PC-9 (cell line): ENCODE results near the gene MED22. TPM values are rescaled to one million over a fixed set of nuclear protein-coding genes. Genes with fewer than 3 reads are reported as not detected.

Source experiments
- BruUV-seq: library from RNA; stranded (reverse); fragments of 400-500 nt; replicated peaks from 2 replicates; lab custom pipeline; 2021; lab: Mats Ljungman, UMichigan
- CTCF ChIA-PET: fragments of 300-600 bp; sonication (Branson Sonifier 250); formaldehyde crosslinking; loops from one replicate; lab custom pipeline; 2022; ENCODE audit warnings: antibody characterized with exemption; lab: Charles Lee
- POLR2A ChIA-PET: fragments of 300-600 bp; sonication (Branson Sonifier 250); formaldehyde crosslinking; loops from one replicate; lab custom pipeline; 2022; ENCODE audit warnings: antibody characterized with exemption; ENCODE audit not compliant: unreplicated experiment; lab: Charles Lee
- DNase-seq, 2 experiments: peaks; one replicate each; pipeline versions ENCODE4 v3.0.0 to v3.0.0-alpha.2; 2015 to 2022; ENCODE audit warnings: mixed read lengths in 1 of 2
- H2AFZ ChIP-seq: fragments of 200-600 bp; sonication (generic); 2 replicates; pipeline ENCODE4 v1.8.1; 2017; ENCODE audit warnings: antibody characterized with exemption
- H3F3A ChIP-seq: fragments of 200-600 bp; sonication (generic); 2 replicates; pipeline ENCODE4 v1.8.1; 2017; ENCODE audit warnings: antibody characterized with exemption, mild to moderate bottlenecking, low read depth; ENCODE audit not compliant: insufficient read depth
- H3K27ac ChIP-seq: fragments of 200-600 bp; sonication (generic); 2 replicates; pipeline ENCODE4 v1.6.1; 2016; ENCODE audit warnings: mixed run types
- H3K27me3 ChIP-seq: fragments of 200-600 bp; sonication (generic); 2 replicates; pipeline ENCODE4 v1.6.1; 2016; ENCODE audit warnings: low read depth, mixed run types; ENCODE audit not compliant: insufficient read depth
- H3K36me3 ChIP-seq: fragments of 200-600 bp; sonication (generic); 2 replicates; pipeline ENCODE4 v1.6.1; 2016; ENCODE audit warnings: low read depth, mixed run types
- H3K4me1 ChIP-seq: fragments of 200-600 bp; sonication (generic); replicated peaks from 2 replicates; pipeline ENCODE4 v1.6.1; 2016; ENCODE audit warnings: mixed run types; ENCODE audit not compliant: insufficient read depth
- H3K4me2 ChIP-seq: fragments of 200-600 bp; sonication (generic); 2 replicates; pipeline ENCODE4 v1.6.1; 2017; ENCODE audit warnings: mixed run types
- H3K4me3 ChIP-seq: fragments of 200-600 bp; sonication (generic); 2 replicates; pipeline ENCODE4 v1.6.1; 2016; ENCODE audit warnings: mixed run types
- H3K79me2 ChIP-seq: fragments of 200-600 bp; sonication (generic); 2 replicates; pipeline ENCODE4 v1.6.1; 2017; ENCODE audit warnings: low read depth, mixed run types
- H3K9me2 ChIP-seq: fragments of 200-600 bp; sonication (generic); 2 replicates; pipeline ENCODE4 v1.8.1; 2017; ENCODE audit warnings: mild to moderate bottlenecking; ENCODE audit not compliant: insufficient read depth
- H3K9me3 ChIP-seq: fragments of 200-600 bp; sonication (generic); 2 replicates; pipeline ENCODE4 v1.8.1; 2016; ENCODE audit warnings: low read depth; ENCODE audit not compliant: insufficient read depth
- H4K20me1 ChIP-seq: fragments of 200-600 bp; sonication (generic); 2 replicates; pipeline ENCODE4 v1.8.1; 2017; ENCODE audit not compliant: insufficient read depth
- CTCF ChIP-seq: fragments of 200-600 bp; sonication (generic); conservative IDR thresholded peaks from 2 replicates; pipeline ENCODE4 v1.6.1; 2017; ENCODE audit warnings: mixed run types, antibody characterized with exemption, mild to moderate bottlenecking, moderate library complexity
- EZH2 ChIP-seq: fragments of 200-600 bp; sonication (generic); IDR thresholded peaks from 2 replicates; pipeline ENCODE4 v1.8.0; 2017; ENCODE audit warnings: antibody characterized with exemption, low read depth
- intact Hi-C: fragments of 100-400 bp; cut with micrococcal nuclease; formaldehyde crosslinking; loops from one replicate; pipeline ENCODE4 v1.10.0; 2022; ENCODE audit not compliant: unreplicated experiment
- total RNA-seq: library from RNA; stranded (reverse); gene quantifications from 2 replicates; pipeline ENCODE4 v1.2.3, GENCODE V29; 2021

Gene MED22
- total RNA-seq, 1 experiment from 2014 or later, result 38.7 TPM

- Histone ChIP-seq H3K4me2 (no peak overlapping the region), H3K27ac (no peak overlapping the region), H4K20me1 (no peaks in the 10 kb centered on the region), H2AFZ (no peak overlapping the region), H3K4me3 (no peak overlapping the region), H3K4me1 (no peaks in the 10 kb centered on the region), H3K79me2 (no peaks in the 10 kb centered on the region), H3K9me2 (no peaks in the 10 kb centered on the region), H3K9me3 (no peaks in the 10 kb centered on the region), H3F3A (no peaks in the 10 kb centered on the region), H3K27me3 (peaks cover 8% of the 10 kb centered on the region; the same call in 1 of the 2 replicates), H3K36me3 (no peaks in the 10 kb centered on the region)
- BruUV-seq, result no TSS peak
- CTCF ChIA-PET, result interaction anchor here (0.6 kb wide), 1 partner anchor 226 kb away, joined by 6 read pairs; no protein-coding TSS in a partner anchor
- POLR2A ChIA-PET, result no interaction called here
- no peak for DNase-seq
- intact Hi-C loops, result no loop called here
- TF ChIP-seq EZH2 (no peak), CTCF (no peak)
Measured at GRCh38 chr9:133384736-133385321, 36.9 kb upstream of the MED22 start.

GRCh38 chr9:133383438-133383837 is 35.5 kb upstream of the MED22 start:
- H3K27ac ChIP-seq, result no peak overlapping the region
- H3K27me3 ChIP-seq, result no peaks in the 10 kb centered on the region
- no peaks in the 10 kb centered on the region for H3K9me3 ChIP-seq
- no peaks in the 10 kb centered on the region for H3K79me2 ChIP-seq
- H4K20me1 ChIP-seq, result no peaks in the 10 kb centered on the region
- no peak for DNase-seq
- peaks cover under 1% of the 10 kb centered on the region; the same call in 1 of the 2 replicates for H3F3A ChIP-seq
- no peak overlapping the region for H3K4me2 ChIP-seq
- no TSS peak for BruUV-seq
- intact Hi-C loops, result no loop called here
- ChIA-PET CTCF (interaction anchor here (0.6 kb wide), 1 partner anchor 209 kb away, joined by 3 read pairs; no protein-coding TSS in a partner anchor), POLR2A (no interaction called here)
- no peaks in the 10 kb centered on the region for H3K36me3 ChIP-seq
- no peak overlapping the region for H3K4me3 ChIP-seq
- H2AFZ ChIP-seq, result no peak overlapping the region
- H3K4me1 ChIP-seq, result peaks cover 7% of the 10 kb centered on the region
- no peaks in the 10 kb centered on the region for H3K9me2 ChIP-seq
- TF ChIP-seq EZH2 (no peak), CTCF (no peak)

GRCh38 chr9:133382507-133383141 is 34.7 kb upstream of the MED22 start:
- H3K9me2 ChIP-seq, result no peaks in the 10 kb centered on the region
- H3K4me1 ChIP-seq, result peaks cover 15% of the 10 kb centered on the region
- H3K9me3 ChIP-seq, result no peaks in the 10 kb centered on the region
- no peaks in the 10 kb centered on the region for H4K20me1 ChIP-seq
- no peak overlapping the region for H2AFZ ChIP-seq
- ChIA-PET CTCF (no interaction called here), POLR2A (no interaction called here)
- DNase-seq, result no peak
- H3K36me3 ChIP-seq, result no peaks in the 10 kb centered on the region
- peaks cover 9% of the 10 kb centered on the region for H3F3A ChIP-seq
- intact Hi-C loops, result no loop called here
- H3K27me3 ChIP-seq, result no peaks in the 10 kb centered on the region
- no peak for TF ChIP-seq EZH2
- no peak for TF ChIP-seq CTCF
- no peak overlapping the region for H3K27ac ChIP-seq
- no peaks in the 10 kb centered on the region for H3K79me2 ChIP-seq
- no TSS peak for BruUV-seq
- H3K4me2 ChIP-seq, result no peak overlapping the region
- no peak overlapping the region for H3K4me3 ChIP-seq
